ENCODE data around the gene B4GALNT4. TPM values are rescaled to one million over a fixed set of nuclear protein-coding genes. Genes with fewer than 3 reads are reported as not detected.

Gene B4GALNT4
- total and polyA plus RNA-seq, 2 of the 8 experiments (the other 6 are each of a cell fraction or from before 2014, with no cell fraction given) = 40.9 to 76.3 TPM

DNA sequence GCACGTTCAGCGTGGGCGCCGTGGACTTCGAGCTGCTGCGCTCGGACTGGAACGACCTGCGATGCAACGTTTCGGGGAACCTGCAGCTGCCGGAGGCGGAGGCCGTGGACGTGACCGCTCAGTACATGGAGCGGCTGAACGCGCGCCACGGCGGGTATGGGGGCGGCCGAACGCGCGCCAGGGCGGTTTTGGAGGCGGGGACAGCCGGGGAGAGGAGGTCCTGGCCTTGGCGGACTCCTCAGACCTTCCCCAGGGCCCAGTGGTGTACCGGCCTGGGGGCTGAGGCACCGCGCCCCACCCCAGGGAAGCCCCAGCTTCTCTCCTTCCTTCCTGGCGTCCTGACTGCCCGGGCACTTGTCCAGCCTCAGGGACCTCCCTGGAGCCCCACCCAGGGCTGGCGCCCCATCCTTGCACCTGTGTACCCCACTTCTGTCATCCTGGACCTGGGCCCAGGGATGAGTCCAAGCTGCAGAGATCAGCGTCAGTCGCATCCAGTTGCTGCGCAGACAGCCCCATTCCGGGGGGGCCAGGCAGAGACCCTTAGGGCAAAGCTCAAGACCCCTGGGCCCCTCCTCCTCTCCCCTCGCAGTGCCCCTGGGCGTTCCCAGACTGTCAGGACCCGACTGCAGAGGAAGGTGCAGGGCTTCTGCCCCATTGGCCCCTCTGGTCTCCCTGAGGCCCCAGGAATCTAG lies 8.0 kb downstream of the B4GALNT4 start:
- FAIRE-seq (no peak), DNase-seq (ENCODE audit: low read depth in 1 of 2, low spot score in 2 of 2) (no peak)
- H4K20me1 ChIP-seq (replicated peaks in 1 of 2; ENCODE audit: control insufficient read depth in 1 of 2, insufficient read depth in 2 of 2, low read length in 2 of 2) = peaks cover 0 to 6% of the 10 kb centered on the region in 2 experiments
- H3K23me2 ChIP-seq (ENCODE audit: low read depth, low read length) = no peaks in the 10 kb centered on the region
- H3K9ac ChIP-seq (replicated peaks in 1 of 4; ENCODE audit: extremely low read depth in 1 of 4, low read depth in 3 of 4, low read length in 3 of 4) = no peak overlapping the region
- H3K56ac ChIP-seq (replicated peaks; ENCODE audit: insufficient read length, low read depth, low read length) = no peak overlapping the region
- H2BK5ac ChIP-seq (ENCODE audit: low read depth, low read length) = no peak overlapping the region
- H2BK120ac ChIP-seq (replicated peaks; ENCODE audit: low read depth, low read length) = no peak overlapping the region
- H3K79me1 ChIP-seq (ENCODE audit: low read depth, low read length) = no peaks in the 10 kb centered on the region
- no peak overlapping the region for H3K23ac ChIP-seq (ENCODE audit: insufficient read length)
- WGBS, 2 experiments (ENCODE audit: extremely low coverage in 1 of 2, insufficient coverage in 1 of 2, insufficient read length in 1 of 2, insufficient replicate concordance in 2 of 2, low coverage in 1 of 2, low lambda C conversion rate in 2 of 2, missing lambda C conversion rate in 1 of 2) = 95% methylated on average over 40 of the region's 44 CpGs; no CpG with 5 or more reads in 1 of the 2 experiments
- no peak overlapping the region for H3K18ac ChIP-seq (ENCODE audit: extremely low read depth, low read length)
- H2BK12ac ChIP-seq (ENCODE audit: low read depth, low read length) = no peak overlapping the region
- no peak overlapping the region for H3K4ac ChIP-seq (replicated peaks; ENCODE audit: insufficient read length, low read depth, low read length)
- no peak overlapping the region for H3K4me2 ChIP-seq (ENCODE audit: insufficient read depth in 1 of 2, low read depth in 2 of 2, low read length in 2 of 2)
- no peaks in the 10 kb centered on the region for H3K27me3 ChIP-seq (replicated peaks in 1 of 4; ENCODE audit: control insufficient read depth in 3 of 4, extremely low read depth in 1 of 4, insufficient read depth in 3 of 4, low read length in 3 of 4)
- H3K9me3 ChIP-seq (ENCODE audit: insufficient read depth in 2 of 2, low read depth in 1 of 2, low read length in 1 of 2) = no peaks in the 10 kb centered on the region
- CTCF ChIA-PET (ENCODE audit: partially characterized antibody) = interaction anchor here (1.3 to 3.0 kb wide), 3 partner anchors 9 to 15 kb away, joined by 3 to 11 read pairs (median 4); no protein-coding TSS in a partner anchor
- no peak overlapping the region for H2AK5ac ChIP-seq (ENCODE audit: low read depth, low read length)
- POLR2A ChIA-PET (ENCODE audit: partially characterized antibody) = interaction anchor here (0.8 to 1.8 kb wide), 10 partner anchors 9 to 129 kb away, joined by 3 to 7 read pairs (median 4); partner anchors contain the start of genes PKP3, PTDSS2 and RNH1
- no peak overlapping the region for H3K27ac ChIP-seq (ENCODE audit: low read depth, low read length)
- H2BK20ac ChIP-seq (ENCODE audit: low read length) = no peak overlapping the region
- H4K5ac ChIP-seq (ENCODE audit: insufficient read length, low read depth, low read length) = no peak overlapping the region
- no peak overlapping the region for H4K91ac ChIP-seq (replicated peaks; ENCODE audit: insufficient read length, low read length)
- H3K4me1 ChIP-seq (replicated peaks in 1 of 4; ENCODE audit: control insufficient read depth in 3 of 4, insufficient read depth in 4 of 4, low read length in 3 of 4) = no peaks in the 10 kb centered on the region
- peak overlapping the region; percentile 68; the same call in 1 of the 2 replicates for H4K8ac ChIP-seq (ENCODE audit: extremely low read depth, insufficient read depth, low read length)
- no peak overlapping the region for H3K4me3 ChIP-seq (ENCODE audit: extremely low read depth in 1 of 4, insufficient read depth in 2 of 4, low read depth in 3 of 4, low read length in 4 of 4)
- H3K36me3 ChIP-seq (ENCODE audit: control insufficient read depth in 2 of 4, insufficient read depth in 4 of 4, low read length in 3 of 4) = peaks cover 9 to 61% (median 18%) of the 10 kb centered on the region in 4 experiments; a peak in 7 of 8 replicates
- H2BK15ac ChIP-seq (ENCODE audit: low read length) = no peak overlapping the region
- H3K79me2 ChIP-seq (ENCODE audit: control insufficient read depth in 1 of 2, insufficient read depth in 2 of 2, low read length in 2 of 2) = no peaks in the 10 kb centered on the region
- H3K14ac ChIP-seq (ENCODE audit: insufficient read length) = no peak overlapping the region
- H2AFZ ChIP-seq (ENCODE audit: low read length) = no peak overlapping the region
- TF ChIP-seq HDAC6 (IDR thresholded peaks at IDR 0.05; ENCODE audit: low read depth, low read length) (no peak), JUN (IDR thresholded peaks at IDR 0.05; ENCODE audit: low read depth, low read length) (no peak), TAF1 (IDR thresholded peaks at IDR 0.05; ENCODE audit: low read depth, low read length) (no peak)
- TF ChIP-seq, protein P1, sequence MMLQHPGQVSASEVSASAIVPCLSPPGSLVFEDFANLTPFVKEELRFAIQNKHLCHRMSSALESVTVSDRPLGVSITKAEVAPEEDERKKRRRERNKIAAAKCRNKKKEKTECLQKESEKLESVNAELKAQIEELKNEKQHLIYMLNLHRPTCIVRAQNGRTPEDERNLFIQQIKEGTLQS (IDR thresholded peaks at IDR 0.05; ENCODE audit: insufficient read depth, low read depth, low read length) = no peak

All from H1 (cell line).